A673 (cell line): Measurements from ENCODE around the gene BAZ1A. TPM values are rescaled to one million over a fixed set of nuclear protein-coding genes. Genes with fewer than 3 reads are reported as not detected.

Experiments
- BruUV-seq: library from RNA; stranded (reverse); fragments of 400-500 nt; replicated peaks from 2 replicates; lab custom pipeline; 2021; lab: Mats Ljungman, UMichigan
- CTCF ChIA-PET: fragments of 300-600 bp; sonication (Branson Sonifier 250); formaldehyde crosslinking; loops from one replicate; lab custom pipeline; 2022; ENCODE audit warnings: antibody characterized with exemption; lab: Charles Lee
- POLR2A ChIA-PET: fragments of 300-600 bp; sonication (Branson Sonifier 250); formaldehyde crosslinking; loops from one replicate; lab custom pipeline; 2022; ENCODE audit warnings: antibody characterized with exemption; ENCODE audit not compliant: low non-redundant PET; lab: Charles Lee
- DNase-seq: peaks from one replicate; pipeline ENCODE4 v3.0.0-alpha.2; 2015; ENCODE audit warnings: low spot score
- H3K27ac ChIP-seq: fragments of 200-600 bp; sonication (generic); 2 replicates; pipeline ENCODE4 v1.5.1; 2016; ENCODE audit warnings: mixed run types, low read depth, mild to moderate bottlenecking, mixed read lengths, antibody characterized with exemption, low read length; ENCODE audit not compliant: poor library complexity, severe bottlenecking
- H3K27me3 ChIP-seq: fragments of 200-600 bp; sonication (generic); replicated peaks from 2 replicates; pipeline ENCODE4 v1.6.1; 2017; ENCODE audit warnings: mixed run types, low read depth, mild to moderate bottlenecking, mixed read lengths, antibody characterized with exemption, low read length; ENCODE audit not compliant: insufficient read depth, poor library complexity
- H3K36me3 ChIP-seq: fragments of 200-600 bp; sonication (generic); 2 replicates; pipeline ENCODE4 v1.6.1; 2016; ENCODE audit warnings: mixed run types, mild to moderate bottlenecking, mixed read lengths, antibody characterized with exemption, low read length; ENCODE audit not compliant: insufficient read depth, poor library complexity, severe bottlenecking
- H3K4me1 ChIP-seq: fragments of 200-600 bp; sonication (generic); 2 replicates; pipeline ENCODE4 v1.6.1; 2017; ENCODE audit warnings: mixed run types, mild to moderate bottlenecking, mixed read lengths, antibody characterized with exemption, low read length; ENCODE audit not compliant: insufficient read depth, poor library complexity, severe bottlenecking
- H3K4me3 ChIP-seq: fragments of 200-600 bp; sonication (generic); 2 replicates; pipeline ENCODE4 v1.5.1; 2016; ENCODE audit warnings: low read depth, mixed run types, mild to moderate bottlenecking, mixed read lengths, low read length; ENCODE audit not compliant: poor library complexity, severe bottlenecking
- H3K9me3 ChIP-seq: fragments of 200-600 bp; sonication (generic); 2 replicates; pipeline ENCODE4 v1.6.1; 2016; ENCODE audit warnings: mixed run types, low read depth, mild to moderate bottlenecking, mixed read lengths, antibody characterized with exemption, low read length; ENCODE audit not compliant: poor library complexity, severe bottlenecking
- EZH2 ChIP-seq: fragments of 200-600 bp; sonication (generic); IDR thresholded peaks from 2 replicates; pipeline ENCODE4 v1.6.1; 2017; ENCODE audit warnings: borderline replicate concordance, low read depth, mild to moderate bottlenecking, mixed read lengths, antibody characterized with exemption, low read length; ENCODE audit not compliant: poor library complexity, severe bottlenecking
- intact Hi-C: fragments of 100-400 bp; cut with micrococcal nuclease; formaldehyde crosslinking; loops from one replicate; pipeline ENCODE4 v1.10.0; 2022; ENCODE audit not compliant: unreplicated experiment
- total RNA-seq: library from RNA; stranded (reverse); gene quantifications from 2 replicates; pipeline ENCODE4 v1.2.3, GENCODE V29; 2021
- TF ChIP-seq, protein P1 (sequence below): fragments of 300-800, 200-600 bp; sonication (generic); conservative IDR thresholded peaks from 2 replicates; pipeline ENCODE4 v1.5.1; 2017; ENCODE audit warnings: low read depth, mild to moderate bottlenecking, antibody characterized with exemption, low read length, moderate library complexity, mixed read lengths

BAZ1A gene
- total RNA-seq, 1 experiment from 2014 or later: 70.3 TPM

DNA sequence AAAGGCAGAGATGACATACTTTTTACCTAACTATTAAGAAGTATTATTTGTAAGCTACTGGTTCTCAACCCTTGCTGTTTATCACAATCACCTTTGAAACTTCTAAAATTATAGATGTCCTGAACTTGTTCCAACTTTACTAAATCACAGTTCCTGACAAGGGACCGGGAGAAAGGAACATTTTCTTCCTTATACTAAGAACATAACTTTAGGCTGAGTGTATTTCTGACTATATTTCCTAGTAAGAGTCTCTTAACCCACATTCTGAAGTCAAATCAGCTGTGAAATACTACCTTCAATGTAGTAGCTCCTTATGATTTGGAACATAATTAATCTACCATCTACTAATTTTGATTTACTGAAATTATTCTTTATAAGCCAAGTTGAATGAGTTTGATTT is 80.2 kb downstream of the BAZ1A start:
- TF ChIP-seq, protein P1, sequence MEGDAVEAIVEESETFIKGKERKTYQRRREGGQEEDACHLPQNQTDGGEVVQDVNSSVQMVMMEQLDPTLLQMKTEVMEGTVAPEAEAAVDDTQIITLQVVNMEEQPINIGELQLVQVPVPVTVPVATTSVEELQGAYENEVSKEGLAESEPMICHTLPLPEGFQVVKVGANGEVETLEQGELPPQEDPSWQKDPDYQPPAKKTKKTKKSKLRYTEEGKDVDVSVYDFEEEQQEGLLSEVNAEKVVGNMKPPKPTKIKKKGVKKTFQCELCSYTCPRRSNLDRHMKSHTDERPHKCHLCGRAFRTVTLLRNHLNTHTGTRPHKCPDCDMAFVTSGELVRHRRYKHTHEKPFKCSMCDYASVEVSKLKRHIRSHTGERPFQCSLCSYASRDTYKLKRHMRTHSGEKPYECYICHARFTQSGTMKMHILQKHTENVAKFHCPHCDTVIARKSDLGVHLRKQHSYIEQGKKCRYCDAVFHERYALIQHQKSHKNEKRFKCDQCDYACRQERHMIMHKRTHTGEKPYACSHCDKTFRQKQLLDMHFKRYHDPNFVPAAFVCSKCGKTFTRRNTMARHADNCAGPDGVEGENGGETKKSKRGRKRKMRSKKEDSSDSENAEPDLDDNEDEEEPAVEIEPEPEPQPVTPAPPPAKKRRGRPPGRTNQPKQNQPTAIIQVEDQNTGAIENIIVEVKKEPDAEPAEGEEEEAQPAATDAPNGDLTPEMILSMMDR: no peak
- TF ChIP-seq EZH2: no peak
- H3K27me3 ChIP-seq: no peaks in the 10 kb centered on the region
- H3K27ac ChIP-seq: no peak overlapping the region
- no peak for DNase-seq
- no peaks in the 10 kb centered on the region for H3K4me1 ChIP-seq
- BruUV-seq: no TSS peak
- no peaks in the 10 kb centered on the region for H3K9me3 ChIP-seq
- H3K36me3 ChIP-seq: peaks cover 58% of the 10 kb centered on the region
- intact Hi-C loops: no loop called here
- POLR2A ChIA-PET: no interaction called here
- CTCF ChIA-PET: no interaction called here
- no peak overlapping the region for H3K4me3 ChIP-seq

DNA sequence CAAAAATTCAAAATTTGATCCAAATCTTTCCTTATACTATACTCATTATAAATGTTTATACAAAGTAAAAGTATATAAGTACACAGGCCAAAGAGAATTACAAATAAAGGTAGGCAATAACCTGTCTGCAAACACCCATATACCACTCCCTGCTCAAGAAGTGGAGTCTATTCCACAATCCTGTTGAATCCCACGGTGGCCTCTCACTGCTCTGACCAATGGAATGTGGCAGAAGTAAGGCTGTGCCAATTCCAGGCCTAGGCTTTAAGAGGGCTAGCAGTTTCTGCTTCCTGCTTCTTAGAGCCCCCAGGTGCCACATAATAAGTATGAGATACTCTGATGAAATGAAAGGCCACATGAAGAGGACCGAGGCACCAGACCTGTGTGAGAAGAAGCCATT is 80.9 kb downstream of the BAZ1A start:
- POLR2A ChIA-PET: no interaction called here
- Histone ChIP-seq H3K36me3 (peaks cover 51% of the 10 kb centered on the region), H3K27me3 (no peaks in the 10 kb centered on the region), H3K9me3 (no peaks in the 10 kb centered on the region), H3K27ac (no peak overlapping the region), H3K4me3 (no peak overlapping the region), H3K4me1 (no peaks in the 10 kb centered on the region)
- CTCF ChIA-PET: no interaction called here
- no peak for DNase-seq
- TF ChIP-seq, protein P1: no peak
- TF ChIP-seq EZH2: no peak
- intact Hi-C loops: no loop called here
- no TSS peak for BruUV-seq

DNA sequence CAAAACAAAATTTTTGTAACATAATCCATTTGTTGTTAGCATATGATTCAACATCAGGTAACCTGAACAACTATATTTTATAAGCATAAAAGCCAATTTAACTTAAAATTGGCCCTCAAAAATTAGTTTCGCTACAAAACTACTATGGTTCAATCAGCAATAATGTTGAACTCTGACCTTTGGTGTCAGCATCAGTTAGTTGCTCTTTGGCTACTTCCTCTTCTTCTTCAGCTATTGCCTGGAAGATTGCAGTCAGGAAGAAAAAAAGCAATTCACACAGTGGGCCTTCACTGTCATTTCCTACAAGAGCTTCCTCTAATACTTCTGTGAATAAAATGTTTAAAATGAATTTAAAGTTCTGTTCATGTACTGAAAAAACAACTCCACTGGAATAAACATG is 82.6 kb downstream of the BAZ1A start:
- Histone ChIP-seq H3K9me3 (no peaks in the 10 kb centered on the region), H3K4me3 (no peak overlapping the region), H3K27ac (no peak overlapping the region), H3K36me3 (peaks cover 41% of the 10 kb centered on the region), H3K27me3 (no peaks in the 10 kb centered on the region), H3K4me1 (no peaks in the 10 kb centered on the region)
- intact Hi-C loops: no loop called here
- no peak for DNase-seq
- CTCF ChIA-PET: interaction anchor here (0.6 kb wide), 1 partner anchor 26 kb away, joined by 3 read pairs; no protein-coding TSS in a partner anchor
- TF ChIP-seq, protein P1: no peak
- no peak for TF ChIP-seq EZH2
- BruUV-seq: no TSS peak
- POLR2A ChIA-PET: no interaction called here
